AG04449 (cell line): ENCODE measurements around the gene FAM118B.

Source experiments
- CTCF ChIA-PET: fragments of 350-600 bp; formaldehyde crosslinking; extraction: SDS; loops from one replicate; lab custom pipeline; 2021; ENCODE audit warnings: antibody characterized with exemption; lab: Yijun Ruan, JAX
- POLR2A ChIA-PET: fragments of 400-600, 350-600 bp; formaldehyde crosslinking; extraction: SDS; loops from one replicate; lab custom pipeline; 2020; ENCODE audit warnings: antibody characterized with exemption, inconsistent platforms; lab: Yijun Ruan, JAX
- DNase-seq: peaks from one replicate; pipeline ENCODE4 v3.0.0-alpha.2; 2010; ENCODE audit warnings: low read depth, low spot score
- H3K4me3 ChIP-seq: 2 replicates; pipeline ENCODE4 v1.5.1; 2011; ENCODE audit warnings: low read depth, mild to moderate bottlenecking, control low read depth, low read length
- CTCF ChIP-seq: IDR thresholded peaks from one replicate; pipeline ENCODE4 v1.5.1; 2011; ENCODE audit warnings: mild to moderate bottlenecking, moderate library complexity, low read length, control low read depth, inconsistent platforms; ENCODE audit not compliant: insufficient read depth; ENCODE audit errors: missing control alignments

FAM118B gene

DNA sequence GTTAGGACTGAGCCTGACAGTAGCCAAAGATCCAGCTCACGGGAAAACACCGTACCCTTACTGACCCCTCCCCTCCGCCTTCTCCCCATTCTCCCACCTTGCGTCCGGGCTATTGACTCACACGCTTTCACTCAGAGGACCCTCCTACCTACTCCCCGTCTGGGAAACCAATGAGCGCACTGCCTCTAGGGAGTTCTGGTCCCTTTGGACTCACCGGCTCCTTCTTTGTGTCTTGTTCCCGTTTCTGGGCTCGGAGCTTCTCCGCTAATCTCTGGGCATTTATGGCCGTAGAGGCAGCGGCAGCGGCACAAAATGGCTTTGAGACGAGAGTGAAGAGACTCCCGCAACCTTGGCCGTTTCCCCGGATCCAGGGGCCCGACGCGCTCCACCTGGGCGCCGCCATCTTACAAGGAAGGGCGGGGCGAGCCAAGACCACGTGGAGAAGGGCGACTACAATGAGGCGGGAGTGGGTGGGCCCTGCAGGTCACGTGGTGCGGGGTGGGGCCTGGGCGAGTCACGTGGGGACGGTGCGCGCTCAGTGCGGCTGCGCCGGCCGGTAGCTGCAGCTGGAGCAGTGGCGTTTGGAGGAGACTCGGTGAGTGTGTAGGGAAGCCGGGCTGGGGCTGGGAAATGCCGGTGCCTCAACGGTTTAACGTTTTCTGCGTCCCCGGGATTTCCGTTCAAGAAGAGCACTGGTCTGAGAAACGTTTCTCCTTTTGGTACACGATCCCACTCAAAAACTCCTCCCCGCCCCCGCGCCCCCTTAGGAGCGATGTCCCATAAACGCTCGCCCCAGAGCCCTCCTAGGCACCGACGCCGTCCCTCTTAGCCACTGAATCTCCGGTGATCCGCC lies at the start of gene FAM118B, which contains the start of gene RPUSD4:
TSS of gene FAM118B (plus strand) at position 547 of the 853 bp plus-strand sequence. CDS start 23,220 bp downstream, outside the sequence.
TSS of gene RPUSD4 (minus strand) at position 415 of the 853 bp plus-strand sequence. CDS start at position 403, 12 bp downstream.
- ChIA-PET POLR2A (interaction anchor here (0.6 to 1.2 kb wide), 3 partner anchors 12 to 20 kb away, joined by 3 to 7 read pairs (median 4); no protein-coding TSS in a partner anchor), CTCF (interaction anchor here (1.4 to 2.7 kb wide), 3 partner anchors 13 to 18 kb away, joined by 3 to 10 read pairs (median 6); no protein-coding TSS in a partner anchor)
- peak; percentile 69 for DNase-seq
- TF ChIP-seq CTCF = no peak
- H3K4me3 ChIP-seq = peak within 1 kb of the TSS; percentile 88

DNA sequence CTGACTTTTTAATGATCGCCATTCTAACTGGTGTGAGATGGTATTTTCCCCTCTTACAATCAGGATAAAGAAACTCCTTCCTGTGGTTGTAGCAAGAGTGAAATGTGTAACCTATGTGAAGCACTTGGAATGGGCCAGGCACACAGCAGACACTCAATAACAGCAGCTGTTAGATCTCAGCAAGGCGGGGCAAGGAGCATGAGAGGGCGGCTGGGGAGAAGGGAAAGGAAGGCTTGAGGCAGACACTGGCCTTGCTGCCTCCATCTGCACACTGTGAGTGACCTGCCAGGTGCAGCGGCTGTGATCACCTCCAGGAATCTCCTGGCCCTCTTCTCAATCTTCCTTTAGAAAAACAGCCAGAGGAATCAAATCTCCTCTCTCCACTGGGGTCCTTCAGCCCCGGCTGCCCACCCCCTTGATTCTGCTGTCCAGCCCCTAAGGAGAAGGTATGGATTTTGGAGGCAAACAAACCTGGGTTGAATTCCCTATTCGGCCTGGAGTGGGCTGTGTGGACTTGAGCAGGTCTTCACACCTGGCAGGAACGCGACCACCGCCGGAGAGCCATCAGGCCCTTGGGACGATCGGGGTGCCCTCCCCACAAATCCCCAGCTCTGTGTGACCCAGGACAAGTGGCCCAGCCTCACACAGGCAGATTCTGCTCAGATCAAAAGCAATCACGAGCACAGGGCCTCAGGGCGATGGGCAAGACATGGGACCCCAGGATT lies 49.1 kb upstream of the FAM118B start:
- POLR2A ChIA-PET = interaction anchor here (0.8 kb wide), 1 partner anchor 21 kb away, joined by 3 read pairs; no protein-coding TSS in a partner anchor
- no peak for DNase-seq

GRCh38 chr11:126163074-126163700 lies 48.4 kb upstream of the FAM118B start:
- TF ChIP-seq CTCF = no peak
- DNase-seq = peak; percentile 82
- POLR2A ChIA-PET = interaction anchor here (0.8 kb wide), 1 partner anchor 22 kb away, joined by 3 read pairs; no protein-coding TSS in a partner anchor
- peak overlapping the region; percentile 19; the same call in 1 of the 2 replicates for H3K4me3 ChIP-seq
- CTCF ChIA-PET = no interaction called here

More for the DNA sequence above, 49.1 kb upstream of the FAM118B start:
- TF ChIP-seq CTCF = no peak
- CTCF ChIA-PET = no interaction called here
- H3K4me3 ChIP-seq = no peak overlapping the region

DNA sequence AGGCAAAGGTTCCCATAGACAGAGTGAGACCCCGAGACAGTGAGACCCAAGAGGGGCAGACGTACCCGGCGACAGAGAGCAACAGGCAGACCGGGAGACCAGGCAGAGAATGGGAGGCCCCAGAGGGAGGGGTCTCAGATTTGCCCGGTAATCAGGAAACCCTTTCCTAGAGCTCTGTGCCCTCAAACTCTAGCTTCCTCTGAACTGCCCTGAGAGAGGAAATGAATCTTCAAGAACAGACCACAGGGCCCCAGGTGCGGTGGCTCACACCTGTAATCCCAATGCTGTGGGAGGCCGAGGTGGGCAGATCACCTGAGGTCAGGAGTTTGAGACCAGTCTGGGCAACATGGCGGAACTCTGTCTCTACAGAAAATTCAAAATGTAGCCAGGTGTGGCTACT lies 47.8 kb upstream of the FAM118B start:
- TF ChIP-seq CTCF = no peak
- POLR2A ChIA-PET = no interaction called here
- DNase-seq = no peak
- H3K4me3 ChIP-seq = no peak overlapping the region
- CTCF ChIA-PET = no interaction called here

DNA sequence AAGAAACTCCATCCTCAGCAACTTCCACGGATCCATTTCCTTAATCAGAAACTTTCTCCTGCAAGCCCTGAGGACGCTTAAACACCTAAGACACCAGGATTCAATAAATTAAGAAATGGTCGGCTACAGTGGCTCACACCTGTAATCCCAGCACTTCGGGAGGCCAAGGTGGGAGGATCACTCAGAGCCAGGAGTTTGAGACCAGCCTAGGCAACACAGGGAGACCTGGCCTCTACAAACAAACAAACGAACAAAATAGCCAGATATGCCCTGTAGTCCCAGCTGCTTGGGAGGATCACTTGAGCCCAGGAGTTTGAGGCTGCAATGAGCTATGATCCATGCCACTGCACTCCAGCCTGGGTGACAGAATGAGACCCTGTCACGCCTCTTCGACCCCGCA lies 46.8 kb upstream of the FAM118B start:
- ChIA-PET CTCF (no interaction called here), POLR2A (no interaction called here)
- H3K4me3 ChIP-seq = no peak overlapping the region
- no peak for TF ChIP-seq CTCF
- DNase-seq = no peak

- ChIA-PET CTCF (no interaction called here), POLR2A (no interaction called here)
- no peak for DNase-seq
- TF ChIP-seq CTCF = no peak
- no peak overlapping the region for H3K4me3 ChIP-seq
Observed at GRCh38 chr11:126165311-126165720, 46.3 kb upstream of the FAM118B start.
